ENCODE results near the gene BCL2.

BCL2 gene

DNA sequence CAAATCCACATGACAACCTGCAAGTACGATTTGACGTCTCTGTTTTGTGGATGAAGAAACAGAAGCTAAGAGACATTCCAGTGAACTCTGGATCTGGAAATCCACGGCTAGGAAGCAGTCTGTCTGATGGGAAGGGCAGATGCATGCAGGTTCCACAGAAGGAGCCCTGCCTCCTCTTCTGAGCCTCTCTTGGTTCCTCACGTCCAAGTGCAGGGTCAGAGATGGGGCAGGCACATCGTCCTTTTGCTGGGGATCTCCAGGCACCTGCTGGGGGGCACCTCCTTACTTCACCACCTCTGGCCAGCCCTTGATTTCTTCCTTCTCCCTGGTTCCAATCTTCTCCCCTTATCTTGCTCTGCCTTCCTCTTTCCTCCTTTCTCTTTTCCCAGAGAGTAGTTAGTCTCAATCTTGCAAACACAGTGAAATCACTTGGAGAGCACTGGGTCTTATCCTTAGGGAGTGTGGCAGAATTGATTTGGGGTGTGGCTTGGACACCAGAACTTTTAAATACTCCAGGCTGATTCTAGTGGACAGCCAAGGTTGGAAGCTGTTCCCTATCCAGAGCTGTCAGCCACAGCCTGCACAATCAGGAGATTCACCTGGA is 137.8 kb downstream of the BCL2 start:
- DNase-seq (ENCODE audit: low read depth in 2 of 2) = no peak

DNA sequence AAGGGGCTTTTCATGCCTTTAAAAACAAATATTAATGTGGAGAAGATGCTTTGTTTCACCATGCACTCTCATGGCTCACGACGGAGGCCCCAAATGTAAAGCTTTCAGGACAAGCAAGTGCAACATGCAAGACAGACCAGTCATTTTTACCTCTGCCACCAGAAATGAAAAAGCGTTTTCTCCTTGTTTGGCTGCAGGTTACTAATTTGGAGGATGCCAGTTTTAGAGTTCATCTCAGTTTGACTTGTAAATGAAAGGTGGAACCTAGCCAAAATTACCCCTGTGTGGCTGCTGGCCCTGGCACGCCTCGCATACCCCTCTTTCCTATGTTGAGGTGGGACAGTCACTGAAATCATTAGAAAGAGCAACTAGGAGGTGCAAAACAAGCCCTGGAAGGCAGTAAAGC is 138.6 kb downstream of the BCL2 start:
- no peak for DNase-seq (ENCODE audit: low read depth in 2 of 2)

DNA sequence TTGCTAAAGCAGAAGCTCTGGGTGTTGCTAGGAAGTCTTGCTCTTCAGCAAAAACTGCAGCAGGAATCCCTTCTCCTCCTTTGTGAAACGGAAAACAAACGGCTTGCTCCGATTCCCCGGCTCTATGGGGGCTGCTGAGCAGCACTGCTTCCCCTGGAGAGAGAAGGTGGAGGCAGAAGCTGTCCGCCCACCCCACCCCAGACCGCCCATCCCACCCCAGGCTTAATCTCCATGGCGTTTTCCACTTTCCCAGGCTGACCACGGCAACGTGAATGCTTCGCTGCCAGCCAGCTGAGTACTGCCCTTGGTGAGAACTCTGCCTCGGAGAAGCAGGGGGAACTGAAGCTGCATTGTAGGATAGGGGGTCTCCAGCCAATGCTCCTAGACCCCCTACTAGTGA is 139.2 kb downstream of the BCL2 start:
- no peak for DNase-seq (ENCODE audit: low read depth in 2 of 2)

DNA sequence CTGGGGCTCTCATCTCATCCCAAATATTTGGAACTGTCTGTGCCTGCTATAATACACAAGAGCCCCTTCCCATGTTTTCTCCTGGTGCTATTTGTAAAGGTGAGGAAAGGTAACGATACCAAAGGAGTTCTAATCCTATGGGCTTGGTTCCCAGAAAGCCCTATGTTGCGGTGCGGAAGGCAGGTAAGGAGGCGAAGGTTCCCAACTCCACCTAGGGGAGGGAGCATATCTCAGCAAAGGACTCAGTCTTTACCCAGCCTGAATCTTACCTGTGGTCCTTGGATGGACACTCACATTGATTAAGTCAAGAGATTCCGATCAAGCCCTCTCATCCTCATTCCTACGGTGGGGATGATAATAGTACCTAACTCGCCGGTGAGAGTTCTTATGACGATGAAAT is 140.1 kb downstream of the BCL2 start:
- no peak for DNase-seq (ENCODE audit: low read depth in 2 of 2)

DNA sequence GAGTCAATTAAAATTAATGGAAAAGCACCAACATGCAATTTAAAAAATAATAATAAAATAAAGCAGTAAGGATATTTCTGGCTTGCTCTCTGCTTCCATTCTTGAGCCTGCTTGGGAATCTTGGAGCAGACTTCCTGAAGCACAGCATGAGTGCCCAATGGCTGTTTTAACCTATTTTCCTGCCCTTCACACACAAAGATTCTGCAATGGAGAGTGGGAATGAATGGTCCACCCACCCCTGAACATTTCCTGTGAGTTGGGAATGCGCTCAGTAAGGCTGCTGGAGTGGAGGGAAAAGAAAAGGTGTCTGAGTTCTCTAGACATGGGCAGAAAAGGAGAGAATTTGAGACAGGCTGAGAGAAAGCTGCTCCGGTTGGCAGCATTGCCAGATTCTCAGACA is 140.6 kb downstream of the BCL2 start:
- DNase-seq (ENCODE audit: low read depth in 2 of 2) = no peak

DNA sequence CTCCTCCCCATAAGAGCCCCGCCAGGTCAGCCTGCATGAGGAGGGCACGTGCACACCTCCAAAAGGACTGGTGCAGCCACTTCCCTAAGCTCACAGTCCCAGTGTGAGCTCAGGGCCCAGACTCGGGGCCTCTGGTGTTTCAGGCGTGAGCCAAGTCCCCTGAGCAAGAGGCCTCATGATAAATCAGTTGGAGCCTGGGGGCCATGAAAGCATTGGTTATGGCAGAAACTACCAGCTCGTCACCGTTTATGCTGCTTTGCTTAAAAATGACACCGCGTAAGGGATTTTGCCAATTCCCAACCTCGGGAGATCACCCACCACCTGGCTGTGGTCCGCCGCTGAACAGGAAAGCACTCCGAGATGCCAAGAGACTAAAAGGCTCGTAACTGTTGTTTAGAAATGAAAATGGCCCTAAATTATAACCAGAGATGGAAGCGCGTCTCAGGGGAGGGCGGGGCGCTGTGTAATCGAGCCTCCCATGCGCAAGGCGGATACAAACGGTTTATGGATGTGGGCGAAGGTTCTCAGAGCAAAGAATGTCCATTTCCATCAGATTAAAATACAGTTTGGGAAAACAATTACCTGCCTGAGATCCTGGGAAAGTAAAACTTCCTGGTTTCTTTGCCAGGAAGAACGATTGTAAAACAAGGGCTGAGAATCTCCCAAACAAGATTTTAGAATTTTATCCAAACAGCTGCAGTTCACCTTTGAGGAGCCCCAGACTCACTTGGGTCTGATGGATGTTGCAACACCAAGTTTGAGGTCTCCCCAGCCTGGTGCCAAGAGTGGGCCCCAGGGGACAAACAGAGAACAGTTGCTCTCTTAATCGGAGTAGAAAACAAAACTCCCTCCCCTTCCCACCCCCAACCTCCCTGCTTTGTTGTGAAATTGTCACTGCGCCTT is 141.4 kb downstream of the BCL2 start:
- no peak for DNase-seq (ENCODE audit: low read depth in 2 of 2)

DNA sequence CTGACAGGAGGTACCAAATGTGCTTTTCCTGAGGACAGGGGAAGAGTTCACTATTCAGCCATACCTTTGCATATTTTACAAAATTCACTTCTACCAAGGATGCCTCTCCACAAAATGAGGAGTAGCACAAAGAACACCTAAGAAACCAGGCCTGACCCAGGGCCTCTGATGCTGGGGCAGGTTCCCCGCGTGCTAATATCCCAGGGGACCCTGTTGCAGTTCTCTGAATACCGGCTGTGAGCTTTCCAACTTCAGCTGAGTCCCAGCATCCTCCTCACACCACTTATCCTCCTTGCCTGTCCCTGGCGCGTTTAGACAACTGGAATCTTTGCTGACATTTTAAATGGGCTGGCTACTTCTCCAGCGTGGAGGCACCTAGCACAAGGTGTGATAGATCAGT is 142.3 kb downstream of the BCL2 start:
- no peak for DNase-seq (ENCODE audit: low read depth in 2 of 2)

DNA sequence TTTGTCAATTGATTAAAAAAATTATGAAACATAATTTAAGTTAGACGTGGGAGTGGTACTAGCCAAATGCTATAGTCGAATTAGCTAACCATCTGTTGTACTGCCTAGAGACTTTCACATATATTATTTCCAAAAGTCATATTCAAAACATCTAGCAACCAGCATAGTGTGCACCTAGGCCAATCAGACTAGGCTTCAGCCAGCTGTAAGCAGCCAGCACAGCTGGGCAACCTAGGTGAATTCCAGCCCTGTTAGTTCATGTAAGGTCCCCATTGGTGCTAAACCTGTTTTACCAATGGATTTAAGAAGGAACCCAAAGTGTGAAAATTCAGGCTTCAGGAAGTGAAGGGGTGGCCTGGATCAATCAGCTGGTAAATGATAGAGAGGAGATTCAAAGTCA is 144.3 kb downstream of the BCL2 start:
- no peak for DNase-seq (ENCODE audit: low read depth in 2 of 2)

DNA sequence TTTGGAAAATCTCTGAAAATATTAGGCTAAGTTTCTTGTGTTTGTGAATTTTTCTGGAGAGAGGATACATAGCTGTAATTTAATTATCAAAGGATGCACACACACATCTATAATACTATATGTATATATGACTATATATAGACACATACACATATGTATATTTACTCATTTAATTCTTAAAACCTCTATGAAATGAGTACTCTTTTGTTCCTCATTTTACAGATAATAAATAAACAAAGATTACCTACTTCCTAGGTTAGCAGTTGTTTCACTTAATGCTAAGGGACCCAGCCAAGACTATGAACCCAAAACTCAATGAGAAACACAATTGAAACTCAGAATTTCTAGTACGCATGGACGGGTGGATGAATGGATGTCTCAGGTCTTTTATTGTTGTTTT is 145.6 kb downstream of the BCL2 start:
- DNase-seq (ENCODE audit: low read depth in 2 of 2) = no peak

DNA sequence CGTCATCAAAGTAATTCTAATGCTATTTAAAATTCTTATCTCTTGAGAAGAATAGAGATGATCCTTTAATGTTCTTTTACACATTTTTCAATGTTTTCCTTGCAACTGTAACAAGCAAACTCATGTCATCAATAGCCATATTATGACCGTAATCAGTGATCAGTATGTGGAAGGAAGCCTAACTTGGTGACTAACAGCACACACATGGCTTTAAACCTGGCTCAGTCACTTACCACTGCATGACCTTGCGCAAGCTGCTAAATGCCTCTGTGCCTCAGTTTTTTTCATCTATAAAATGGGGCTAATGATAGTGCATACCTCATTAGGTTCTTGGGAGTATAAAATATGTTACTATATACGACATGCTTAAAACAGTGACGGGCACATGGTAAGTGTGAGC is 149.7 kb downstream of the BCL2 start:
- DNase-seq (ENCODE audit: low read depth in 2 of 2) = no peak

DNA sequence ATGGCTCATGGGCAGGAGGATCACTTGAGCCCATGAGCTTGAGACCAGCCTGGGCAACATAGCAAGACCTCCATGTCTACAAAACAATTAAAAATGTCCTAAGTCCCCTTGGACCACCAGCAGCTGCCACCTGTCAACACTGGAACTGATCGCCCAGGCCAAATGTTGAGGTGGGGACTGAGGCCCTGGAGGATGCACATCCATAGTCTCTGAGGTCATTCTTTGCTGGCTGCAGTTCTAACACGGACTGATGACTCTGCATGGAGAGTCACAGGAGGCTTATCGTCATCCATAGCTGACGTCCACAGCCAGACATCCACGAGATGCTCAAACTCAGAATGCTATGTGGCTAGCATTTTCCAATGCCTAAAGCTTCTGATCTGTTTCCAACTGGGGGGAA is 151.3 kb downstream of the BCL2 start:
- no peak for DNase-seq (ENCODE audit: low read depth in 2 of 2)

DNA sequence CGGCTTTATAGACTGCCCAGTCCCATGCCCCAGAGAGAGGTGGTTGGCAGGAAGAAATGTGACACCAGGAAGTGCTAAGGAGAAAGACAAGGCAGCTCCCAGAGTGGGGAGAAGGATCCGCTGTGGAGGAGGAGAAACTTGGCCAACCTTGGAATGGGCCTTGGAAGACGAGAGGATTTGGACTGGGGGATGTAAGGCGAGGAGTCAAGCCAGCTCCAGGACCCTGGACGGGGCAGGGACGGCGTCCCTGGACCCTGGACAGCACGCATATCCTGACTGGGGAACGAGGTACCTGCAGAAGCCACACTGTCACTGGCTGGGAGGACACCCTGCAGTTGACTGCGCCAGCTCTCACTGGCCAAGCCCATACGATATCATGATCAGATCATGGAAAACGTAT is 153.4 kb downstream of the BCL2 start:
- DNase-seq (ENCODE audit: low read depth in 2 of 2) = no peak

DNA sequence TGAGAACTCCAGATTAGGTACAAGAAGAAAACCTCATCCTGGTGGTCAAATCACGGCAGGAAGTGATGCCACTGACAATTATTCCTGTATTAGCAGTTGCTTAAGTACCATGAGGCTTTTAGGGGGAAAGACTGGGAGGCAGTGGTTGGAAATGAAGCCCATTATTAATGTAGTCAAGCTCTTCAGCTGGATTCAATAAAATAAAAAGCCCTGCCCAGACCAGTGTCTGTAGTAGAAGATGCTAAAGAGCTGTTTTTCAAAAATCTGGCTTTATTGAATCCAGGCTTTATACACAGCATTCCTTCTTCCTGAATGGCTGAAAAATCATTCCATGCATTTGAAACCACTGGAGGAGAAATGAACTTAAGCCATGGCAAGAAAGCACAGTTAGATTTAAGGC is 155.2 kb downstream of the BCL2 start:
- peak in 1 of 2 experiments; percentile 31 for DNase-seq (ENCODE audit: low read depth in 2 of 2)

DNA sequence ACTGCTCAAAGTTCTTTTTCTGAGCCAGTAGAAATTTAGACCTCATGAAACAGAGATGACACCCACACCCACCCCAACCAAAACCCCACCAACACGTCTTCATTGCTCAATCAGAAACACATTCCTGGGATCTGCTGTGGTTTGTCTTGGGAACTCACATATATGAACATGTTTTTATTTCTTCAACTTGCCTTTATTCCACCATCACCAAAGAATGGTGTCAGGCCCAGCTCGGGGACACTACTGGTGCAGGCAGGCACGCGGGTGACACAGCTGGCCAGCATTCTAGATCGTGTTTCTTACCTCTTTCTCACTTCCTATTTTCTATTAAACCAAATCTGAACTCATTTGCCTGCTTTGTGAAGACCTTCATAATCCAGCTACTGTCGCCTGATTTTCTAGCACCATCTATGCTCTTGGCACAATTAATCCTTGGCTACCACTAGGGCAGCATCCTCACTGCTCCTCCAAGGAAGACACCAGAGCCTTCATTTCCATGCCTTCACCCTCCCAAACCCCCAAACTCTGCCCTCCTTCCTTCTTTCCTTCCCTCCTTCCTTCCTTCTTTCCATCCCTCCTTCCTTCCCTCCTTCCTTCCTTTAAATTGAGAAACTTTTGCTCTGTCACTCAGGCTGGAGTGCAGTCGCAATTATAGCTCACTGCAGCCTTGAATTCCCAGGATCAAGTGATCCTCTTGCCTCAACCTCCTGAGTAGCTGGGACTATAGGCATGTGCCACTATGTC is 157.1 kb downstream of the BCL2 start:
- peak in 1 of 2 experiments; percentile 36 for DNase-seq (ENCODE audit: low read depth in 2 of 2)

DNA sequence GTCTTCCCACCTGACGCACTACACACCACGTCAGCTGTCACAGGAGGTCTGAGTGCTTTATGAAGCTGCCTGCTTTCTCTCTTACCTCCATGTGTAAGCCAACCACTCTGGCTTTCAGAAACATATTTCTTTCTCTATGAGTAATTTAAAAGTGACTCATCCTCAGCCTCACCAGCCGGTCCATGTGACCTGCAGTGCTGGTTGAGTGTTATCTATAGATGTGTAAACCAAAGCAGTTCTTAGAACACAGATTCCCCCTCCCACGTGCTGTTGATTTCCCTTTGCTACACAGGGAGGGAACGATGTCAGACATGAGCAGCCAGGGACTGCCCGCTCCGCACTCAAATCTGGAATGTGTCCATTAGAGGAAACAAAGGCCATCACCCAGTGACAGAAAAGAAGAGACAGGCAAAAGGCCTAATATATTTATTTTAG is 157.8 kb downstream of the BCL2 start:
- DNase-seq (ENCODE audit: low read depth in 2 of 2) = peak; percentile 64 to 68

DNA sequence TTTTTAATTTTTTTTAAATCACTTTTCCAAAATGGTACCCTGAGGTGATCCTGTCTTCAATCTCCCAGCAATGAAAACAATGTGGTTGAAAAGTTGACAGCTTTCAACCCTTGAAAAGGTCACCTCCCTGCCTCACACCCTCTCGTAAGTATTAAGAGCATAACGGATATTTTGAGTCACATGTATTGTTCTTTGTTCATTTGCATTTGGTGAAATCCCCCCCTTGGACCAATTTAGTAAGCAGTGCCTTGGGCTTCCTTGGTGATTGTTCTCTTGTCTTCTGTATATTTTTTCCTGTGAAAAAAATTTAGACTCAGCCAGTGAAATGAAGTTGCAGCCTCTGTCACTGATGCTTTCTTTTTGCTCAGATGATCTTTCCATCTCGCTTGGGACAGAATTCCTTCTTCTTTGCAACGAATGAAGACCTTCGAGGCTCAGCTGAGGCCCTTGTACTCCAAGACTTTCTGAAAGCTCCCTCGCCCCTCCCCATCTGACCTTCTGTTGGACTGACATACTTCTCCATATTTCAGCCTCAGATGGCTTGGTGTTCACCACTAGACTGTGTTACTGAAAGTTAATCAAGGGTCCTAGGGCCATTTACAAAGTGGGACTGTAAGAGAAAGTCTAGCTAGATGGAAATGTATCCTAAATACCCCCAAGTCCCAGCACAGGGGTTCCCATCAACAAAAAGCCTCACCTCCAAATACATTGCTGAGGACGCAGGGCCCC is 158.4 kb downstream of the BCL2 start:
- no peak for DNase-seq (ENCODE audit: low read depth in 2 of 2)

DNA sequence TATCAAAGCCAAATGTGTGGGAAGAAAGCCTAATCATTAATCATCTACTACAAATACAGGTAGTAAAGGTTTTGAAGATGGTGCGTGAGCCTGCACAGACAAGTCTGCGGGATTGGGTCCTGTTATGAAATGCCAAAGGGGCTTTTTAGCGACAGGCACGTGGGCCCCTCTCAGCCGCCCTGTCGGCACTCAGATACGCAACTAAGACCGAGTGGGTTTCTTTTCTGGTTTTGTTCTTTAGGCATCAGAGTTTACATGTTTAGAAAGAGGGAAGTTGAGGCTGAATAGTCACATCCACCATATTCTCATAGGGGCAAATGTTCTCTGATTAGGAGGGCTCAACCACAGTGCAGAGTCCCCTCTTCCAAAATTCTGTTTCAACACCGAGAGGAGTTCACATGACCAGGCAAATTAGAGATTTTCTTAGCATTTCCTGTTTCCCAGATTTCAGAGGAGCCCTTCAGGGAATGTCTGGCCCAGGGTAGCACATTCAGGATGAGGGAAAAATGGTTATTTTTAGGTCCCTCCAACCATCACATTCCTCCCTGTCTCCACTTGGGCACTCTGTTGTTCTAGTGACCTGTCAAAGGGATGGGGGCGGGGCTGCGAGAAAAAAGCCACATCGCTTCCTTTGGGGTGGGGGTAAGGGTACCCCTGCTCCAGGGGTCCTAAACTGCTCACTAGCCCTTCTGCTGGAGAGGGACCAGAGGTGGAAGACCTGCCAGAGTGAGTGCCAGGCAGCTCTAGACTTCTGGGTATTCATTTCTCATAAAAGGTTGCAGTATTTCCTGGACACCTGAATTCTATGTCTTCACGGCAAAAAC is 159.2 kb downstream of the BCL2 start:
- DNase-seq (ENCODE audit: low read depth in 2 of 2) = no peak

DNA sequence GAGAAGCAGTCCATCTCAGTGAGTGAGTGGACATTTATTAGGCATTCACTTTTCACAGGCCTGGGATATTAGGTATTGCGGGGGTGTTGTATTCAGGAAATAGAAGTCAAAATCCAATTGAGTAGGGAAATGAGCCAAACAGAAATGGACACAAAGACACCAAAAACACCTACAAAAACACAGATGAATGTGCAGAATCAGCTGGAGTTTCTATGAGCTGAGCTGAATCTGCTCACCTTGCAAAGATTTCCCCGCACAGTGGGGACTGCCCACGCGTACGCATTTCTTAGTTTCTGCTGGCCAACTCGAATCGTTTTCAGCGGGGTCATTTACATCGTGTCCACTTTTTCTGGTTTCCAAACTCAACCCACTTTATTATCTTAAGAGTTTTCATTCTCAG is 160.0 kb downstream of the BCL2 start:
- DNase-seq (ENCODE audit: low read depth in 2 of 2) = no peak

DNA sequence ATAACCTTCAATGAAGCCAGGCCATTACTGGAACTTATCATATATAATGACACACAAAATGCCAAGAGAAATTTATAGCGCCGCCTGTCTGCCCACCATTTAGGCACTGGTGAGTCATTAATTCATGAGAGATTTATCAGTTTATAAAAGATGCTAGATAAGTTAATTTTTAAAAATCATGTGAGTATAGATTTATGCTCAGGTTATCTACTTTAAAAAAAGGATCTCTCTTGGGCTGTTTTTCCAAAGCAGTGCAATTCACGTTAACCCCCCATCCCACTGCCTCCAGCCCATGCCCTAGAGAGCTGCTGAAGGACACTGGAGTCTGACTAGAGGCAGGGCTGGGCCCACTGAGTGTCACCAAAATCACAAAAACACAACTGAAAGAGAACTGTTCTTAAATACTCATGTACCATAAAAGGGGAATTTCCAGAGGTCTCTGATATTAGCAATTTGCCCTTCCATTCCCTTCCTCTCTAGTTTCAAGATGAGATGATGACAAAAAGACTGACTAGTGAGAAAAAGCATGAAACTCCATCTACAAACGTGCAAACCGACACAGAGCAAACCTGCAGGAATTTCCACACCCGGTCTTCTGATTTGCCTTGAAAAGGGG is 160.8 kb downstream of the BCL2 start:
- DNase-seq (ENCODE audit: low read depth in 2 of 2) = no peak

DNA sequence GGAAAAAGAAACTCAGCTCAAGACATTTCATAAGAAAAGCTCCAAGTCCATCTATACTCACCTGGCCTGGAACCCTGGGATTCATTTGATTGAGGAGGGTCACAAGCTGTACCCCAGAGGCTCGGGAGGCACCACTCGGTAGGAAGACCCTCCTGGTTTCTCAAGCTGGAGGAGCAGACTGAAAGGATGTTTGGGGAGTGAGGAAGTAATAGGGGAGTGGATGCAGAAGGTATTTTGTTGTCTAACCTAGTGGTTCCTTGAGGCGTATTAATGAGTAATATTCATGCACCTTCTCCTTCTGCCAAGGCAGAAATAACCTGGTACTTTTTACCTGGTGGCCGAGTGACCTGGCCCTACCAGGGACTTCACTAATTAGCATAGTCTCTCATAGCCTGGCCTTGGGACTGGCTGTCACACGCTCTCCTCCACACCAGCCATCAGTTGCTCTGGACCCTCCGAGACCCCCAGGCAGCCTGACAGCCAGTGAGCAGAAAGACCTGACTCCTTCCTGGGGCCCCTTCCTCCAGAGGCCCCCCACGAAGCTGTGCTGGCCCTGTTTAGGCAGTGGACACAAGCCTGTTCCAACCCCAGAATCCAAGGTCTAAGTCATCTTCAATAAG is 161.4 kb downstream of the BCL2 start:
- no peak for DNase-seq (ENCODE audit: low read depth in 2 of 2)
